Keratinocyte (primary cell): ENCODE data around the gene WDR70. TPM values are rescaled to one million over a fixed set of nuclear protein-coding genes. Genes with fewer than 3 reads are reported as not detected.

Experiments
- DNase-seq: peaks from one replicate; pipeline ENCODE4 v3.0.0-alpha.2; 2011; ENCODE audit warnings: low read depth, missing footprints, low spot score
- FAIRE-seq: peaks from 2 replicates; lab custom pipeline; 2011; peaks lifted over from hg19 to GRCh38; lab: Jason Lieb, UNC
- H2AFZ ChIP-seq: 2 replicates; pipeline ENCODE4 v1.6.0; 2012; ENCODE audit warnings: low read length, control low read depth, inconsistent platforms; ENCODE audit not compliant: control insufficient read depth
- H3K27ac ChIP-seq: 2 replicates; pipeline ENCODE4 v1.5.1; 2011; ENCODE audit warnings: low read length; ENCODE audit not compliant: control insufficient read depth, insufficient read depth
- H3K27me3 ChIP-seq: 3 replicates; pipeline ENCODE4 v1.6.0; 2011; ENCODE audit warnings: low read length; ENCODE audit not compliant: control insufficient read depth, insufficient read depth; ENCODE audit errors: extremely low read depth
- H3K36me3 ChIP-seq, 2 experiments: 2 replicates in 1 of 2; 3 replicates in 1 of 2; pipeline ENCODE4 v1.5.1; 2011; ENCODE audit warnings: low read length in 2 of 2, mild to moderate bottlenecking in 1 of 2; ENCODE audit not compliant: control insufficient read depth in 2 of 2, insufficient read depth in 2 of 2; ENCODE audit errors: extremely low read depth in 1 of 2
- H3K4me1 ChIP-seq: 3 replicates; pipeline ENCODE4 v1.5.1; 2011; ENCODE audit warnings: low read length; ENCODE audit not compliant: control insufficient read depth, insufficient read depth; ENCODE audit errors: extremely low read depth
- H3K4me2 ChIP-seq: 3 replicates; pipeline ENCODE4 v1.6.0; 2011; ENCODE audit warnings: low read depth, low read length; ENCODE audit not compliant: control insufficient read depth, insufficient read depth; ENCODE audit errors: extremely low read depth
- H3K4me3 ChIP-seq, 3 experiments: fragments of 200-600 bp in 1 of 3; sonication (generic) in 1 of 3; 2 replicates in 2 of 3; 3 replicates in 1 of 3; pipeline ENCODE4 v1.5.1; 2011 to 2016; ENCODE audit warnings: low read length in 3 of 3, mild to moderate bottlenecking in 3 of 3, control low read depth in 2 of 3, inconsistent platforms in 1 of 3, low read depth in 1 of 3, mixed read lengths in 1 of 3, mixed run types in 1 of 3, moderate library complexity in 1 of 3; ENCODE audit not compliant: control insufficient read depth in 2 of 3, insufficient read depth in 2 of 3; ENCODE audit errors: extremely low read depth in 1 of 3
- H3K79me2 ChIP-seq: 2 replicates; pipeline ENCODE4 v1.6.0; 2012; ENCODE audit warnings: low read length; ENCODE audit not compliant: control insufficient read depth, insufficient read depth
- H3K9ac ChIP-seq: 3 replicates; pipeline ENCODE4 v1.6.0; 2011; ENCODE audit warnings: low read length; ENCODE audit not compliant: control insufficient read depth, insufficient read depth; ENCODE audit errors: extremely low read depth
- H3K9me1 ChIP-seq: 3 replicates; pipeline ENCODE4 v1.6.0; 2011; ENCODE audit warnings: low read length; ENCODE audit not compliant: control insufficient read depth, insufficient read depth; ENCODE audit errors: extremely low read depth
- H3K9me3 ChIP-seq: 2 replicates; pipeline ENCODE4 v1.5.1; 2012; ENCODE audit warnings: low read depth, low read length; ENCODE audit not compliant: control insufficient read depth
- H4K20me1 ChIP-seq: 3 replicates; pipeline ENCODE4 v1.6.0; 2011; ENCODE audit warnings: low read length; ENCODE audit not compliant: control insufficient read depth, insufficient read depth; ENCODE audit errors: extremely low read depth
- CTCF ChIP-seq, 3 experiments: IDR thresholded peaks in 1 of 3; conservative IDR thresholded peaks in 1 of 3; optimal IDR thresholded peaks in 1 of 3; 2 replicates in 2 of 3; 3 replicates in 1 of 3; pipeline versions ENCODE3 to v1.5.1; 2011; ENCODE audit warnings: low read length in 3 of 3, mild to moderate bottlenecking in 3 of 3, moderate library complexity in 2 of 3, control low read depth in 1 of 3, inconsistent platforms in 1 of 3; ENCODE audit not compliant: insufficient read depth in 2 of 3; ENCODE audit errors: extremely low read depth in 1 of 3
- EZH2 ChIP-seq: IDR thresholded peaks from one replicate; pipeline ENCODE4 v1.6.1; 2012; ENCODE audit warnings: inconsistent platforms, mild to moderate bottlenecking, low read length, moderate library complexity
- dilution Hi-C: fragments of 300-500 bp; cut with MboI; formaldehyde crosslinking; loops from one replicate; pipeline ENCODE4 v1.7.0; 2020; ENCODE audit warnings: low sequenced_read_pairs; ENCODE audit not compliant: extremely low pct_ligation_motif_present
- polyA plus RNA-seq, 5 experiments: library from polyadenylated mRNA; depleted of rRNA in 3 of 5; stranded (reverse) in 3 of 5; stranded (forward) in 1 of 5; unstranded in 1 of 5; fragments of >200 nt; gene quantifications; 1 replicate in 1 of 5; 2 replicates in 3 of 5; 3 replicates in 1 of 5; pipeline versions ENCODE4 v1.2.1 to v1.2.3, GENCODE V29; 2011 to 2012; ENCODE audit warnings: missing spikeins in 2 of 5, low read depth in 1 of 5, low replicate concordance in 1 of 5

WDR70 gene
- polyA plus RNA-seq, 1 donor (not counting 4 experiments of a cell fraction or from before 2014, with no cell fraction given) = 25.1 TPM

GRCh38 chr5:37552770-37553719, 173.9 kb downstream of the WDR70 start:
- Histone ChIP-seq H3K79me2 (no peaks in the 10 kb centered on the region), H3K9ac (no peak overlapping the region), H3K9me1 (no peaks in the 10 kb centered on the region), H3K4me3 (no peak overlapping the region), H3K4me1 (no peaks in the 10 kb centered on the region), H3K27me3 (no peaks in the 10 kb centered on the region), H2AFZ (no peak overlapping the region), H3K4me2 (no peak overlapping the region), H3K36me3 (no peaks in the 10 kb centered on the region), H3K27ac (no peak overlapping the region), H3K9me3 (no peaks in the 10 kb centered on the region), H4K20me1 (no peaks in the 10 kb centered on the region)
- DNase-seq (no peak), FAIRE-seq (no peak)
- TF ChIP-seq CTCF (optimal IDR thresholded peaks at IDR 0.05 in 1 of 3, IDR thresholded peaks at IDR 0.05 in 1 of 3, conservative IDR thresholded peaks at IDR 0.05 in 1 of 3; ENCODE audit: extremely low read depth in 1 of 3, insufficient read depth in 2 of 3, low read length in 3 of 3) = no peak
- no peak for TF ChIP-seq EZH2
- dilution Hi-C loops = no loop called here

- no peaks in the 10 kb centered on the region for H4K20me1 ChIP-seq
- H3K4me3 ChIP-seq = no peak overlapping the region
- H3K36me3 ChIP-seq = no peaks in the 10 kb centered on the region
- DNase-seq = no peak
- H3K9me1 ChIP-seq = no peaks in the 10 kb centered on the region
- H3K4me2 ChIP-seq = no peak overlapping the region
- no peak overlapping the region for H3K27ac ChIP-seq
- H3K9ac ChIP-seq = no peak overlapping the region
- H3K27me3 ChIP-seq = no peaks in the 10 kb centered on the region
- no peaks in the 10 kb centered on the region for H3K4me1 ChIP-seq
- dilution Hi-C loops = no loop called here
- no peak for FAIRE-seq
- H2AFZ ChIP-seq = no peak overlapping the region
- no peaks in the 10 kb centered on the region for H3K9me3 ChIP-seq
- TF ChIP-seq EZH2 (no peak), CTCF (optimal IDR thresholded peaks at IDR 0.05 in 1 of 3, IDR thresholded peaks at IDR 0.05 in 1 of 3, conservative IDR thresholded peaks at IDR 0.05 in 1 of 3; ENCODE audit: extremely low read depth in 1 of 3, insufficient read depth in 2 of 3, low read length in 3 of 3) (no peak)
- H3K79me2 ChIP-seq = no peaks in the 10 kb centered on the region
Measured at GRCh38 chr5:37553720-37554404, 174.7 kb downstream of the WDR70 start.
